Right cardiac atrium (tissue), 5 donors: Measurements from ENCODE around the gene POLR3C. TPM values are rescaled to one million over a fixed set of nuclear protein-coding genes. Genes with fewer than 3 reads are reported as not detected.
"Not testable (repeated sequence)": the region's sequence is repeated elsewhere in the genome, so short reads cannot be mapped to it uniquely, and the experiment has no call there.

Experiments
- ATAC-seq, 2 donors: fragments of 200-7000 bp; cut with Tn5 transposase; one replicate each; pipeline versions ENCODE4 v1.8.0 to v1.9.1; 2020; ENCODE audit warnings: moderate library complexity in 2 of 2, mild to moderate bottlenecking in 1 of 2
- DNase-seq, 3 donors: peaks; one replicate each; pipeline ENCODE4 v3.0.0-alpha.2; 2020
- H3K27ac ChIP-seq: one replicate; pipeline ENCODE4 v1.5.1; 2013; ENCODE audit warnings: mild to moderate bottlenecking, low read length, control low read depth, moderate library complexity
- H3K27me3 ChIP-seq: one replicate; pipeline ENCODE4 v1.6.1; 2013; ENCODE audit not compliant: control insufficient read depth, insufficient read depth
- H3K4me1 ChIP-seq: one replicate; pipeline ENCODE4 v1.6.1; 2013; ENCODE audit warnings: low read length; ENCODE audit not compliant: control insufficient read depth, insufficient read depth
- H3K4me3 ChIP-seq: one replicate; pipeline ENCODE4 v1.5.1; 2013; ENCODE audit warnings: low read length, control low read depth
- H3K9me3 ChIP-seq: one replicate; pipeline ENCODE4 v1.6.1; 2013; ENCODE audit warnings: low read length; ENCODE audit not compliant: control insufficient read depth
- WGBS: extraction: QIAGEN DNeasy Blood & Tissue Kit; methylation state at CpG from one replicate; pipeline ENCODE4 v1.1.7; 2013; 5-methylcytosine and 5-hydroxymethylcytosine counted together
- intact Hi-C, 4 donors: fragments of 100-400 bp; cut with DNase I; formaldehyde crosslinking; loops; one replicate each; pipeline versions ENCODE4 v1.11.0 to v1.14.0; 2022 to 2023
- polyA plus RNA-seq: library from polyadenylated mRNA; stranded (reverse); fragments of 200-250 nt; gene quantifications from one replicate; pipeline ENCODE4 v1.2.3, GENCODE V29; 2013
- total RNA-seq, 4 donors: library from RNA; stranded (reverse); fragmentation: NEBNext Ultra II Directional; extraction: Animal tissue kit (Norgen Biotek cat#: 25700); gene quantifications; one replicate each; pipeline ENCODE4 v1.2.1, GENCODE V29; 2021
- donor health status: healthy with polysubstance abuse.
- donor health status: DM: no; HTN: yes; CAD: no.
- donor health status: DM: no; HTN: no; CAD: no.
- donor health status: DM: no; HTN: yes; CAD: no; lungs with severe emphysema.
- donor health status: DM: yes; HTN: yes; CAD: no.

POLR3C gene
- total and polyA plus RNA-seq, 5 donors, result 8.7 to 15.9 (median 14.7) TPM

- peak overlapping the region; percentile 59 for H3K27ac ChIP-seq
- intact Hi-C loops, result no loop called here
- WGBS, result under 1% methylated on average over 7 of the region's 7 CpGs
- no peaks in the 10 kb centered on the region for H3K27me3 ChIP-seq
- DNase-seq (no peak), ATAC-seq (no peak)
- H3K9me3 ChIP-seq, result no peaks in the 10 kb centered on the region
- H3K4me3 ChIP-seq, result peak overlapping the region; percentile 76
- peaks cover 3% of the 10 kb centered on the region for H3K4me1 ChIP-seq
Observed at GRCh38 chr1:145824499-145824842, 471 bp downstream of the POLR3C start.

- no peak for DNase-seq
- Histone ChIP-seq H3K4me3 (no peak overlapping the region), H3K4me1 (peaks cover 3% of the 10 kb centered on the region), H3K27ac (no peak overlapping the region), H3K9me3 (no peaks in the 10 kb centered on the region), H3K27me3 (no peaks in the 10 kb centered on the region)
- intact Hi-C loops, result no loop called here
- ATAC-seq, result no peak
- WGBS, result 93% methylated on average over 2 of the region's 2 CpGs
Observed at GRCh38 chr1:145826030-145826429, 2.0 kb downstream of the POLR3C start.

- Histone ChIP-seq H3K4me1 (peaks cover 3% of the 10 kb centered on the region), H3K9me3 (no peaks in the 10 kb centered on the region), H3K27me3 (no peaks in the 10 kb centered on the region), H3K4me3 (no peak overlapping the region), H3K27ac (no peak overlapping the region)
- intact Hi-C loops, result no loop called here
- DNase-seq (no peak), ATAC-seq (no peak)
Observed at GRCh38 chr1:145827966-145828365, 4.0 kb downstream of the POLR3C start.

- Histone ChIP-seq H3K27me3 (no peaks in the 10 kb centered on the region), H3K9me3 (no peaks in the 10 kb centered on the region), H3K4me3 (no peak overlapping the region), H3K4me1 (peaks cover 3% of the 10 kb centered on the region), H3K27ac (no peak overlapping the region)
- ATAC-seq, result no peak
- DNase-seq, result no peak
- intact Hi-C loops, result no loop called here
Observed at GRCh38 chr1:145828367-145829026, 4.5 kb downstream of the POLR3C start.

- H3K27ac ChIP-seq, intact Hi-C loops, DNase-seq, H3K4me1 ChIP-seq, ATAC-seq, H3K9me3 ChIP-seq, H3K27me3 ChIP-seq, H3K4me3 ChIP-seq: not testable (repeated sequence)
- 99% methylated on average over 2 of the region's 2 CpGs for WGBS
Observed at GRCh38 chr1:145830810-145831209, 6.8 kb downstream of the POLR3C start.

- intact Hi-C loops, result no loop called here
- no peak for DNase-seq
- Histone ChIP-seq H3K4me1 (no peaks in the 10 kb centered on the region), H3K9me3 (no peaks in the 10 kb centered on the region), H3K27ac (no peak overlapping the region), H3K4me3 (no peak overlapping the region), H3K27me3 (no peaks in the 10 kb centered on the region)
- ATAC-seq, result no peak
- 94% methylated on average over 1 of the region's 1 CpG for WGBS
Observed at GRCh38 chr1:145837656-145838055, 13.7 kb downstream of the POLR3C start.

- H3K27ac ChIP-seq, result no peak overlapping the region
- no peaks in the 10 kb centered on the region for H3K27me3 ChIP-seq
- DNase-seq (no peak), ATAC-seq (no peak)
- H3K9me3 ChIP-seq, result no peaks in the 10 kb centered on the region
- H3K4me1 ChIP-seq, result no peaks in the 10 kb centered on the region
- no peak overlapping the region for H3K4me3 ChIP-seq
- WGBS, result 94% methylated on average over 3 of the region's 3 CpGs
- intact Hi-C loops, result loop anchor here in 3 of 4 donors (5.0 to 10.0 kb wide), 3 partner anchors 72 to 172 kb away; partner anchors contain the start of genes ITGA10 (in 1 of the 3) and PEX11B (in 1 of the 3)
Observed at GRCh38 chr1:145843031-145843430, 19.0 kb downstream of the POLR3C start.

- intact Hi-C loops, result loop anchor here in 3 of 4 donors (5.0 to 10.0 kb wide), 3 partner anchors 70 to 170 kb away; partner anchors contain the start of genes ITGA10 (in 1 of the 3) and PEX11B (in 1 of the 3)
Observed at GRCh38 chr1:145845144-145845513, 21.1 kb downstream of the POLR3C start.

GRCh38 chr1:145845514-145846161, 21.6 kb downstream of the POLR3C start, which contains the start of gene NUDT17:
Gene NUDT17, plus strand, starts transcription at chr1:145845630. Its CDS starts 11 bp downstream, at chr1:145845641.
- H3K4me3 ChIP-seq, result peak within 1 kb of the TSS; percentile 63
- 1% methylated on average over 50 of the region's 50 CpGs for WGBS
- peak; percentile 85 to 88 for ATAC-seq
- H3K27me3 ChIP-seq, result no peaks in the 10 kb centered on the region
- peak; percentile 87 to 94 (median 92) for DNase-seq
- no peaks in the 10 kb centered on the region for H3K4me1 ChIP-seq
- peak within 1 kb of the TSS; percentile 63 for H3K27ac ChIP-seq
- no peaks in the 10 kb centered on the region for H3K9me3 ChIP-seq
- intact Hi-C loops, result loop anchor here in 3 of 4 donors (5.0 to 10.0 kb wide), 3 partner anchors 69 to 169 kb away; partner anchors contain the start of genes ITGA10 (in 1 of the 3) and PEX11B (in 1 of the 3)

More at GRCh38 chr1:145845144-145845513, 21.1 kb downstream of the POLR3C start:
- Histone ChIP-seq H3K9me3 (no peaks in the 10 kb centered on the region), H3K4me3 (peak overlapping the region; percentile 63), H3K4me1 (no peaks in the 10 kb centered on the region), H3K27me3 (no peaks in the 10 kb centered on the region), H3K27ac (no peak overlapping the region)
- 14% methylated on average over 4 of the region's 4 CpGs for WGBS
- ATAC-seq (peak; percentile 15 to 51), DNase-seq (no peak)

- H3K27me3 ChIP-seq, result no peaks in the 10 kb centered on the region
- WGBS, result 61% methylated on average over 3 of the region's 3 CpGs
Observed at GRCh38 chr1:145846201-145846612, 22.2 kb downstream of the POLR3C start.

GRCh38 chr1:145847827-145848226, 23.8 kb downstream of the POLR3C start:
- DNase-seq, result no peak
- WGBS, result 71% methylated on average over 3 of the region's 3 CpGs
- H3K4me1 ChIP-seq, result no peaks in the 10 kb centered on the region
- intact Hi-C loops, result loop anchor here in 3 of 4 donors (5.0 to 10.0 kb wide), 3 partner anchors 67 to 167 kb away; partner anchors contain the start of genes ITGA10 (in 1 of the 3) and PEX11B (in 1 of the 3)
- ATAC-seq, result no peak
- H3K27me3 ChIP-seq, result no peaks in the 10 kb centered on the region
- no peak overlapping the region for H3K4me3 ChIP-seq
- H3K9me3 ChIP-seq, result no peaks in the 10 kb centered on the region
- no peak overlapping the region for H3K27ac ChIP-seq

More at GRCh38 chr1:145846201-145846612, 22.2 kb downstream of the POLR3C start:
- intact Hi-C loops, result loop anchor here in 3 of 4 donors (5.0 to 10.0 kb wide), 3 partner anchors 69 to 169 kb away; partner anchors contain the start of genes ITGA10 (in 1 of the 3) and PEX11B (in 1 of the 3)
- Histone ChIP-seq H3K4me1 (no peaks in the 10 kb centered on the region), H3K4me3 (peak overlapping the region; percentile 63), H3K9me3 (no peaks in the 10 kb centered on the region), H3K27ac (peak overlapping the region; percentile 14)
- DNase-seq, result no peak
- ATAC-seq, result peak; percentile 34 to 63
